ENCODE measurements around the gene PDE8A.
"Not testable (repeated sequence)": the region's sequence is repeated elsewhere in the genome, so short reads cannot be mapped to it uniquely, and the experiment has no call there.

PDE8A gene

GRCh38 chr15:84987351-84987750 lies 5.7 kb downstream of the PDE8A start:
- not testable (repeated sequence) for DNase-seq (ENCODE audit: low read depth); H3K4me3 ChIP-seq (ENCODE audit: low read depth, low read length)

GRCh38 chr15:84987949-84988624 lies 6.4 kb downstream of the PDE8A start:
- H3K4me3 ChIP-seq (ENCODE audit: low read depth, low read length) = no peak overlapping the region
- no peak for DNase-seq (ENCODE audit: low read depth)

DNA sequence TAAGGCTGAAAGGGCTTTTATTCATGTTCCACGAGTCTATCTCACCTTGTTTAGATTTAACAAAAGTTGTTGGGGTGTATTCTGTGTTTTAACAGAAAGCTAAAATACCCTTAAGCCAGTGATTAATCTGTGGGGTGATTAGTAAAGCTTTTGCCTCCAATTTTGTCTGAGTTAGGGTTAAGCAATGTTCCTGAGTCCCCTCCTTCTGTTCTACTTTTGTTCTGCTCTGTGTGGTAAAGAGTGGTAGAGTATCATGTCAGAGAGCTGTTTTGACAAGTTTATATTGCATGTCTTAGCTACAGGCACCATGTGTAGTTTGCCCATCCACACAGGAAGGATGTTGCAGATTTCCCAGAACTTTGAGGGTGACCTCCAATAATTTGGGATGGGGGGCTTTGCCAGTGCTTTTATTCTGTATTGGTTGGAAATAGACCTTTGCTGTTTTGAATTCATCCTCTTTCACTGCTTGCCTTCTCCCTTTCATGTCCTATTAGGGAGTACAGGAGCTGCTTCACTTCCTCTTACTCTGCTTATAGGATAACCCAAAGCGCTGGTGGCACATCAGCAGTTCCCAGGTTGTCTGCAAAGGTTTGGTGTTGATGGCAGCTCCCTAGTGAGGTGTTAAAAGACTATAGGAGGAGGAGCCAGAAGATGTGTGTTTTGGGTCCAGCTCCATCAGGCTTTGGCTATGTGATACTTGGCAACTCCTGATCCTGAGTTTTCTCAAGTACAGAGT lies 7.4 kb downstream of the PDE8A start:
- no peak for DNase-seq (ENCODE audit: low read depth)
- no peak overlapping the region for H3K4me3 ChIP-seq (ENCODE audit: low read depth, low read length)

- DNase-seq (ENCODE audit: low read depth) = no peak
- H3K4me3 ChIP-seq (ENCODE audit: low read depth, low read length) = no peak overlapping the region
Observed at GRCh38 chr15:84990507-84990906, 8.9 kb downstream of the PDE8A start.

DNA sequence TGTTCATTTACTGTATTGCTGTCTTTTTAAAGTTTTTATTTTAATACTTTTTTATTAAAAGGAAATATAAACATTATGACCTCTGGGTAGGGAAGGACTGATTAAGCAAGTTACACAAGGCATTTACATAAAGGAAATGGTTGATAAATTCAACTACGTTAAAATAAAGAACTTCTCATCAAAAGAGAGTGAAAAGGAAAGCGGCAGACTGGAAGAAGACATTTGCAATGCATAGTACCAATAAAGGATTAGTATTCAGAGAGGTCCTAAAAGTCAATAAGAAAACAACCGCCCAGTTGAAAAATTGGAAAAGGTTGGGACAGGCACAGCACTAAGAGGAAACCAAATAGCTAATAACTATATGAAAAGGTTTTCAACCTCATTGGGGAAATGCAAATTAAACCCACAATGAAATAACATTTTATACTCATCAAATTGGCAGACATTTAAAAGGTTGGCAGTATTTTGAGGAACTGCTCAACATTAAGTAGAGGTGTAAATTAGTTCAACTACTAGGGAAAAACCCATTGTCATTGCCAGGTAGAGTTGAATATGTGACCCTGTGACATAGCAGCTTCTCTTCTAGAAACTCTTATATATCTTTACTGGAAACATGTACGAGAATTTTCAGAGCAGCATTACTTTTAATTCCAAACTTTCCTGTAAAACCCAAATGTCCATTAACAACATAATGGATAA lies 9.5 kb downstream of the PDE8A start:
- no peak overlapping the region for H3K4me3 ChIP-seq (ENCODE audit: low read depth, low read length)
- no peak for DNase-seq (ENCODE audit: low read depth)

GRCh38 chr15:84992157-84992944 lies 10.7 kb downstream of the PDE8A start:
- H3K4me3 ChIP-seq (ENCODE audit: low read depth, low read length) = no peak overlapping the region
- no peak for DNase-seq (ENCODE audit: low read depth)

DNA sequence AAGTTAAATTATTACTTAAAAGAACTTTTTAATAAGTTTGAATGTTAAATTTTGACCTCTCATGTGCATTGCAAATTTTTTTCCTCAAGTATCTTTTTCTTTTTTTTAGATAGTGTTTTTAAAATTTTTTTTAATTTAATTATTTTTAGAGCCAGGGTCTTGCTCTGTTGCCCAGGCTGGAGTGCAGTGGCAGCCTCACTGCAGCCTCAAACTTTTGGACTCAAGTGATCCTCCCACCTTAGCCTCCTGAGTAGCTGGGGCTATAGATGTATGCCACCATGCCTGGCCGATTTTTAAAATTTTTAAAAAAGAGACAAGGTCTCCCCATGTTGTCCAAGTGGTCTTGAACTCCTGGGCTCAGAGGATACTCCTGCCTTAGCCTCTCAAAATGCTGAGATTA lies 14.4 kb downstream of the PDE8A start:
- DNase-seq (ENCODE audit: low read depth) = no peak
- H3K4me3 ChIP-seq (ENCODE audit: low read depth, low read length) = no peak overlapping the region

GRCh38 chr15:84996714-84997113 lies 15.1 kb downstream of the PDE8A start:
- not testable (repeated sequence) for DNase-seq (ENCODE audit: low read depth); H3K4me3 ChIP-seq (ENCODE audit: low read depth, low read length)

DNA sequence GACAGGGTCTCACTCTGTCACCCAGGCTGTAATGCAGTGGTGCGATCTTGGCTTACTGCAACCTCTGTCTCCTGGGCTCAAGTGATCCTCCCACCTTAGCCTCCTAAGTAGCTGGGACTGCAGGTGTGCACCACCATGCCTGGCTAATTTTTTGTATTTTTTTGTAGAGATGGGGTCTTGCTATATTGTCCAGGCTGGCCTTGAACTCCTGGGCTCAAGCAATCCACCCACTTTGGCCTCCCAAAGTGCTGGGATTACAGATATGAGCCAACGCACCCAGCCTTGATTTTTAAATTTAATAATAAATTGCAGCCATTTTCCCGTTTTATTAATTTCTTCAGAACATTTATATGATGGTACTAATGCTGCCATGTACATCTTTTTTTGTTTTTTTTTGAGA lies 15.6 kb downstream of the PDE8A start:
- not testable (repeated sequence) for DNase-seq (ENCODE audit: low read depth); H3K4me3 ChIP-seq (ENCODE audit: low read depth, low read length)

GRCh38 chr15:85000189-85000864 lies 18.7 kb downstream of the PDE8A start:
- DNase-seq (ENCODE audit: low read depth) = no peak
- H3K4me3 ChIP-seq (ENCODE audit: low read depth, low read length) = no peak overlapping the region

GRCh38 chr15:85000937-85001336 lies 19.3 kb downstream of the PDE8A start:
- no peak for DNase-seq (ENCODE audit: low read depth)
- no peak overlapping the region for H3K4me3 ChIP-seq (ENCODE audit: low read depth, low read length)

DNA sequence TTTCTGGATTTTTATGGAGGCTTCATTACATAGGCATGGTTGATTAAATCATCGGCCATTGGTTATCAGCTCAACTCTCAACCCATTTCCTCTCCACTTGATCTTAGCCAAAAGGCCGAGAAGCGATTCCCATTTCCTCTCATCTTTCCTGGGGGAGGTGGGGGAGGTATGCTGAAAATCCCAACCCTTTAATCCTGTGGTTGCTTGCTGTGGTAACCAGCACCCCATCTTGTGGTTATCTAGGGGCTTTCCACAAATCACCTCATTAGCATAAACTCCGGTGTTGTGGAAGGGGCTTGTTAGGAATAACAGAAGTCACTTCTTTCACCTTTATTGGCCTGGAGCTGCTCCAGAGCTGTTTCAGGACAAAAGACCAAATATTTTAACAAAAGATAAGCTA lies 20.9 kb downstream of the PDE8A start:
- no peak for DNase-seq (ENCODE audit: low read depth)
- no peak overlapping the region for H3K4me3 ChIP-seq (ENCODE audit: low read depth, low read length)

DNA sequence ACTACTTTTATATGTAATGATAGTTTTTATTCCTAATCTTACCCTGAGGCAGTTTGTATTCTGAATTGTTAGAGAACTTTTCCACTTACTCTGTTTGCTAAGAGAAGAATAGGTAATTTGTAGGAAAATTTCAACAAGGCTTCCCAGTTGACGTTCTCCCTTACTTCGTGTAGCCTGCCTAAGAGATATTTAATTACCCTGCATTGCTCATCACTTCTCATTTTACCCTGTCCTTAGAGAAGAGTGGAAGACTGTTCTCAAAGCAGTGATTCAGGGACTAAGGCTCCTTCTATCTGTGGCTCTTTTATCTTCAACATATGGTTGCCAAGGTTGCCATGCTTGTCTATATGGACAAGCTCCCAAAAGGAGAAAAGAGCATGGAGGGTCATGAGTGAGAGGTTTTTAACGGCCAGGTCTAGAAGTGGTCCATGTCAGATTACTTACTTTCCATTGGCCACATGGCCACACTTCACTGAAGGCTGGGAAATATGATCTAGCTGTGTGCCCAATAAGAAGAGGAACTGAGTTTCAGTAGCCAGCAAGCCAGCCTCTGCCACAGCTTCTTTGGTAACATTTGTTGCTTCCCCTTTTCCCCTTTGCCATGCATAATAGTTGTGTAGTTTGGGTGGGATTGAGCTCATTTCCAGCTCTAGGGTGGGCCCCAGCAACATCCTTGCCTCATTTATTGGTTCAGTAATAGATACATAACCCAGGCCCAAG lies 22.1 kb downstream of the PDE8A start:
- DNase-seq (ENCODE audit: low read depth) = no peak
- no peak overlapping the region for H3K4me3 ChIP-seq (ENCODE audit: low read depth, low read length)

GRCh38 chr15:85004550-85004949 lies 22.9 kb downstream of the PDE8A start:
- H3K4me3 ChIP-seq (ENCODE audit: low read depth, low read length) = no peak overlapping the region
- DNase-seq (ENCODE audit: low read depth) = no peak

- no peak overlapping the region for H3K4me3 ChIP-seq (ENCODE audit: low read depth, low read length)
- DNase-seq (ENCODE audit: low read depth) = no peak
Observed at GRCh38 chr15:85005319-85005718, 23.7 kb downstream of the PDE8A start.

DNA sequence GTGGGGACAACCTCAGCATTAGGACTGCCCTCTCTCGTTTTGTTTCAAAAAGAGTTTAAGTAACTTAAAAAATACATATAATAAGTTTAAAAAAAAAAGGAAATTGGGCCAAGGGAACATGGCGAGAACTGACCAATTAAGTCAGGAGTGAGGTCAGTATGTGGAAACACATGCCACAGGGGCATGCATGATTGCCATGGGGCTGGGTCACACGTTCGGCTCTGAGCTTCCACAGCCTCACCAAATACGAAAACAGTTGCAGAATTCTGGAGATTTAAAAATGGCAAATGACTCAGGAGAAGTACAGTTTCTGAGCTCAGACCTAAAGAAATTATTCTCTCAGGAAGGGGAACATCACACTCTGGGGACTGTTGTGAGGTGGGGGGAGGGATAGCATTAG lies 24.1 kb downstream of the PDE8A start:
- H3K4me3 ChIP-seq (ENCODE audit: low read depth, low read length) = no peak overlapping the region
- no peak for DNase-seq (ENCODE audit: low read depth)

GRCh38 chr15:85006201-85006600 lies 24.5 kb downstream of the PDE8A start:
- DNase-seq (ENCODE audit: low read depth) = no peak
- H3K4me3 ChIP-seq (ENCODE audit: low read depth, low read length) = no peak overlapping the region

DNA sequence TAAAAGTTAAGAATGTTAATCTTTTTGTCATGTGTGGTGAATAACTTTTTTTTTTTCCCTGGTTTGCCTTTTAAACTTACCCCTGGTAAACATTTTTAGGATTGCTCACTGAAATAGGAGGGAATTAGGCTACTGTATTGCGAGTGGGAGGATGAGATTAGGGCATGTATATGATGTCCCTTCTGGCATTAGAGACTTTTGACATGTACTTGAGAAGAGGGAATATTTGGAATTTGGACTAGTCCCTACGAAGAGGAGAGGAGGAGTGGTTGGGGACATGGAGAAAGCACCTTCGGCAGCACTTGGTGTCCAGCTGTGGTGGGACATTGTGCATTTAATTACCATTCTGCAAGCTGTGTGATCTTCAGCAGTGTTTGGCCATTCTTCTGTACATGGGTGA lies 25.0 kb downstream of the PDE8A start:
- no peak overlapping the region for H3K4me3 ChIP-seq (ENCODE audit: low read depth, low read length)
- DNase-seq (ENCODE audit: low read depth) = no peak

DNA sequence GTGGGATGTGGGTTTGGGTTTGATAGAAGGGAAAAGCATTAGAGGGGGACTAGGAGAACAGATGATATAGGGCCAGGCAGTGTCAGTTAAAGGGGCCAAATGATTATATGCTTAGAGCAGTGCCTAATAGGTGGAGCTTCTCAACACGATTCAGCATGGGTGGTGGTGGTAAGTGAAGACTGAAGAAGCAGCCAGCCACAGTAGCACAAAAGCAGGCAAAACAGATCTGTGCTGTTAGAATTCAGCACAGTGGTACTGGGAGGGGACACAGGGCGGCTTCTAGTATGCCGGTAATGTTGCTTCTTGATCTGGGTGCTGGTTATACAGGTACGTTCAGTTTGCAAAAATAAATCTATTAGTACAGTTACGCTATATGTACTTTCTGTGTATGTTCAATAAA lies 25.5 kb downstream of the PDE8A start:
- no peak overlapping the region for H3K4me3 ChIP-seq (ENCODE audit: low read depth, low read length)

More for the DNA sequence above, 25.5 kb downstream of the PDE8A start:
- DNase-seq (ENCODE audit: low read depth) = no peak
